BLaER1 treated with 17β-estradiol and CSF1 and Interleukin-3, amounts not matched to agents 10 nM and 100 nM (cell line): Measurements from ENCODE around the gene TAS1R3.
A peak's percentile ranks its signal among the peaks of the same experiment; 100 is the strongest.

Experiments used
- H3K27ac ChIP-seq, 11 experiments: shearing (Covaris generic); formaldehyde crosslinking; 2 replicates each; pipeline ENCODE4 v1.8.1; 2022
- H3K27me3 ChIP-seq, 11 experiments: shearing (Covaris generic); formaldehyde crosslinking; 2 replicates each; pipeline ENCODE4 v1.8.1; 2022
- H3K36me3 ChIP-seq, 11 experiments: shearing (Covaris generic); formaldehyde crosslinking; 2 replicates each; pipeline ENCODE4 v1.8.1; 2022
- H3K4me1 ChIP-seq, 10 experiments: shearing (Covaris generic); formaldehyde crosslinking; 2 replicates each; pipeline ENCODE4 v1.8.1; 2022
- H3K4me2 ChIP-seq, 11 experiments: shearing (Covaris generic); formaldehyde crosslinking; 2 replicates each; pipeline ENCODE4 v1.8.1; 2022
- H3K4me3 ChIP-seq, 10 experiments: shearing (Covaris generic); formaldehyde crosslinking; 2 replicates each; pipeline ENCODE4 v1.8.1; 2022
- H3K9ac ChIP-seq, 11 experiments: shearing (Covaris generic); formaldehyde crosslinking; 2 replicates each; pipeline ENCODE4 v1.8.1; 2022
- H3K9me3 ChIP-seq, 11 experiments: shearing (Covaris generic); formaldehyde crosslinking; replicated peaks in 1 of 11; 2 replicates each; pipeline ENCODE4 v1.8.1; 2022
- H4K20me1 ChIP-seq, 11 experiments: shearing (Covaris generic); formaldehyde crosslinking; 2 replicates each; pipeline ENCODE4 v1.8.1; 2022
- Cebpa-rat ChIP-seq, 11 experiments: shearing (Covaris generic); IDR thresholded peaks; 2 replicates each; pipeline ENCODE4 v1.8.1; 2022

Gene TAS1R3

DNA sequence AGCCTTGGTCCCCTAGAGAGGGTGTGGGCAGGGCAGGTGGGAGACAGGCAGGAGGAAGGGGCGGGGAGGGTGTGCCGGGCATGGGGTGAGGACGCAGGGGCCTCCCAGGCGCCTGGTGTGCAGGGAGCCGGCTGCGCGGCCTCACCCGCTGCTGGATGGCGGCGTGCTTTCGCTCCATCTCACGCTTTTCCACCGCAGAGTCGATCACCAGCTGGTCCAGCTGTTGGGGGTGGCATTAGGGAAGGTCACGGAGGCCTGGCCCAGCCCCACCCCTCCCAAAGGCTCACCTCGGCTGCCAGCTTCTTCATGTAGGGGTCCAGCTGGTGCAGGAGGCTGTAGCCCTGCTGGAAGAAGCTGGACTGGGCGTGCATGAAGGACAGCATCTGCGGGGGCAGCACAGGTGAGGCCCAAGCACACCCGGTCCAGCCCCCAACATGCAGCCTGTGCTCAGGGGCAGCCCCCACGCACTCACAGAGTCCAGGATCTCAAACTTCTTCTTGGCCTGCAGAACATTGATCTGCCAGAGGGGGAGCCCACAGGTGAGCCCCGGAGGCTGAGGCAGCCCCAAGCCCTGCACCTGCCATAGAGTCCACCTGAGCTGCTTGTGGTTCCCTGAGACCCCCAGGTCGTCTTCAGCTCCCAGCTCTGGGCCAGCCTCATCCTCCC is 31.3 kb upstream of the TAS1R3 start:
- no peak for TF ChIP-seq Cebpa-rat (IDR thresholded peaks at IDR 0.05)
- peak overlapping the region in 9 of 11 experiments; percentile 46 to 76 (median 68); a peak in 12 of 22 replicates for H3K4me2 ChIP-seq

DNA sequence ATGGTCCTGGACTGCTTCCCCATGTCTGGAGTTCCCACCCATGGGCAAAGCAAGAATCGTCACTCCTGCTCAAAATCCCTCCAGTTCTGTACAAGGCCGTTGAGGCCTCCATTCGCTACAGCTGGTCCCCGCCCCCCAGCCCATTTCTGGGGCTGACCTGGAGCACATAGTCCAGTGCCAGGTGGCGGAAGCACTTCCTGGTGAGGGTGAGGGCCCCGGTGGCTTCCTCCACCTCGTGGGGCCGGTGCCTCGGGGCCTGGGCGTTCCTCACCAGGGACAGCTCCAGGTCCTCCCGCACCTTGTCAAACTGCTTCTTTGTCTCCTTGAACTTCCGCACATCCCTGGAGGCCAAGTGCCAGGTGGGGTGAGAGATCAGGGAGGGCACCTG is 30.7 kb upstream of the TAS1R3 start:
- Histone ChIP-seq H3K9ac (no peak overlapping the region), H3K4me2 (no peak overlapping the region), H4K20me1 (peaks cover 25 to 93% (median 67%) of the 10 kb centered on the region in 11 experiments; a peak in 21 of 22 replicates), H3K36me3 (peaks cover 0 to 22% (median 6%) of the 10 kb centered on the region in 11 experiments; a peak in 8 of 22 replicates), H3K4me3 (no peak overlapping the region), H3K9me3 (no peaks in the 10 kb centered on the region), H3K27ac (no peak overlapping the region), H3K27me3 (no peaks in the 10 kb centered on the region), H3K4me1 (peaks cover 31 to 48% (median 39%) of the 10 kb centered on the region in 10 experiments)
- no peak for TF ChIP-seq Cebpa-rat (IDR thresholded peaks at IDR 0.05)

More for the DNA sequence above, 31.3 kb upstream of the TAS1R3 start:
- H3K36me3 ChIP-seq = peaks cover 0 to 27% (median 8%) of the 10 kb centered on the region in 11 experiments; a peak in 8 of 22 replicates
- H3K27ac ChIP-seq = no peak overlapping the region
- no peak overlapping the region for H3K9ac ChIP-seq
- H3K4me3 ChIP-seq = no peak overlapping the region
- H4K20me1 ChIP-seq = peaks cover 25 to 93% (median 62%) of the 10 kb centered on the region in 11 experiments; a peak in 21 of 22 replicates
- no peaks in the 10 kb centered on the region for H3K9me3 ChIP-seq
- H3K4me1 ChIP-seq = peaks cover 26 to 42% (median 34%) of the 10 kb centered on the region in 10 experiments
- H3K27me3 ChIP-seq = no peaks in the 10 kb centered on the region

DNA sequence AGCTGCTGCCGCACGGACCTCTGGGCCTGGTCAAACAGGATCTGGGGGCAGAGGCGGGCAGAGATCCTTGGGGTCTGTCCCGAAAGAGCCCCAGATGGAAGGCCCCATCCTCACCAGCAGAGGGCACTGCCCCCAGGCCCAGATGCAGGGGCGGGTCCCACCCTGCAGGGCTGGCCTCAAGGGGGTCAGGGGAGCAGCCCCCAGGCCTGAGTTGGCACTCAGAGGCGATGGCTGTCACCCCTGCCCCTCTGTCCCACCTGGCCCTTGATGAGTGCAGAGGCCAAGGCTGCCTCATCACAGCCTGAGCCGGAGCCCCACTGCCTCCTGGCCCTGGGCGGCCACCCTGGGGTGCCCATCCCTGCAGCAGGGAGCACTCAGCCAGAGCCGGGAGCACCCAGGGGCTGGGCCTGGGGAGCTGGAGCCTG is 29.1 kb upstream of the TAS1R3 start:
- Histone ChIP-seq H3K4me1 (peaks cover 48 to 64% (median 56%) of the 10 kb centered on the region in 10 experiments), H3K36me3 (peaks cover 0 to 6% (median 4%) of the 10 kb centered on the region in 11 experiments; a peak in 5 of 22 replicates), H3K4me2 (no peak overlapping the region), H3K9ac (no peak overlapping the region), H3K4me3 (no peak overlapping the region), H4K20me1 (peaks cover 25 to 94% (median 84%) of the 10 kb centered on the region in 11 experiments; a peak in 21 of 22 replicates), H3K9me3 (no peaks in the 10 kb centered on the region), H3K27me3 (no peaks in the 10 kb centered on the region), H3K27ac (no peak overlapping the region)
- no peak for TF ChIP-seq Cebpa-rat (IDR thresholded peaks at IDR 0.05)

DNA sequence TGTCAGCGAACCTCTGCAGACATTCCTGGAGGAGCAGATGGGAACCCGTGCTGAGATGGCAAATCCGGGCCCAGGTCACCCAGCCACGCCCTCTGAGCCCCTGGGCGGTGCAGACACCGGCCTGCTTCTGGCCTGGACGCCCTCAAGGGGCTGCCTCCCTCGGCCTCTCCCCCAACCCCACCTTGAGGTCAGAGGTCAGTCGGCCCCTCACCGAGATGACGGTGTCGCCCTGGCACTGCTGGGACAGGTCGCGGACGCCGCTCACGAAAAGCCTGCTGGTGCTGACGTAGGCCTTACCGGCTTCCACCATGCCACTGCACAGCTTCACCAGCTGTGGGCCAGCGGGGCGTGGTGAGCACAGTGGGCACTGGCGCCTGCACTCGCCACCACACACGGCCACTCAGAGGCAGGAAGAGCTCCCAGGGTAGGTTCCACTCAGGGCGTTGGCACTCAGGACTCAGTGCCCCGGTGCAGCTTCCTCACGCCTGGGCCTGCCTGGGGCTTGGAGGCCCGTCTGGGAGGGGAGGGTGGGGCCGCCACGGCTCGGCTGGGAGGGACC is 28.1 kb upstream of the TAS1R3 start:
- peaks cover 51 to 66% (median 59%) of the 10 kb centered on the region in 10 experiments for H3K4me1 ChIP-seq
- no peak overlapping the region for H3K4me3 ChIP-seq
- 0 out of 22 replicates have a peak overlapping the region, but pooled peaks of 1 of the 11 experiments have one; percentile 46 for H3K9ac ChIP-seq
- H4K20me1 ChIP-seq = peaks cover 25 to 93% (median 86%) of the 10 kb centered on the region in 11 experiments; a peak in 21 of 22 replicates
- H3K27ac ChIP-seq = no peak overlapping the region
- H3K27me3 ChIP-seq = no peaks in the 10 kb centered on the region
- peak overlapping the region in 6 of 11 experiments; percentile 14 to 100 (median 99); a peak in 7 of 22 replicates for H3K4me2 ChIP-seq
- H3K9me3 ChIP-seq = no peaks in the 10 kb centered on the region
- peaks cover 0 to 1% (median 0%) of the 10 kb centered on the region in 11 experiments; a peak in 2 of 22 replicates for H3K36me3 ChIP-seq
- TF ChIP-seq Cebpa-rat (IDR thresholded peaks at IDR 0.05) = no peak

DNA sequence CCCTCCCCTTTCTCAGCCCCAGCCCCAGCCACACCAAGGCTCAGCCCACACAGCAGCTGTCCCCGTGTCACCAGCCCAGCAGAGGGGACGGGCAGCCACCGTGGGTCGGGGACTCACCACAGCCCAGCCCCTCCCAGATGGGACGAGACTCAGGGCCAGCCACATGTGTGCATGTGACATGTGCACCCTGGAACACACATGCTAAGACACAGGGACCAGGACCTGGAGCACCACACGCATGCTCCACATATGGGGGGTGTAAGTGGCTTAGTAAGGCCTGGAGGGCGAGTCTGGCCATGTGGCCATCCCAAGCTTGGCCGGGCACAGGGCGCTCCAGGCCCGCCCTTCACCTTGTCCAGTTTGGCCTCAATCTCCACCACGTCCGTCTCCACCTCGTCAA is 27.3 kb upstream of the TAS1R3 start:
- TF ChIP-seq Cebpa-rat (IDR thresholded peaks at IDR 0.05) = no peak
- Histone ChIP-seq H3K9me3 (no peaks in the 10 kb centered on the region), H3K4me2 (peak overlapping the region; percentile 96 to 100 (median 99)), H3K4me1 (peaks cover 48 to 63% (median 56%) of the 10 kb centered on the region in 10 experiments), H3K9ac (peak overlapping the region in 4 of 11 experiments; percentile 37 to 97 (median 70); a peak in 6 of 22 replicates), H4K20me1 (peaks cover 25 to 88% (median 84%) of the 10 kb centered on the region in 11 experiments; a peak in 21 of 22 replicates), H3K4me3 (no peak overlapping the region), H3K27me3 (no peaks in the 10 kb centered on the region), H3K27ac (peak overlapping the region in 1 of 11 experiments; percentile 89; a peak in 1 of 22 replicates), H3K36me3 (no peaks in the 10 kb centered on the region; a peak in 1 of 22 replicates)

DNA sequence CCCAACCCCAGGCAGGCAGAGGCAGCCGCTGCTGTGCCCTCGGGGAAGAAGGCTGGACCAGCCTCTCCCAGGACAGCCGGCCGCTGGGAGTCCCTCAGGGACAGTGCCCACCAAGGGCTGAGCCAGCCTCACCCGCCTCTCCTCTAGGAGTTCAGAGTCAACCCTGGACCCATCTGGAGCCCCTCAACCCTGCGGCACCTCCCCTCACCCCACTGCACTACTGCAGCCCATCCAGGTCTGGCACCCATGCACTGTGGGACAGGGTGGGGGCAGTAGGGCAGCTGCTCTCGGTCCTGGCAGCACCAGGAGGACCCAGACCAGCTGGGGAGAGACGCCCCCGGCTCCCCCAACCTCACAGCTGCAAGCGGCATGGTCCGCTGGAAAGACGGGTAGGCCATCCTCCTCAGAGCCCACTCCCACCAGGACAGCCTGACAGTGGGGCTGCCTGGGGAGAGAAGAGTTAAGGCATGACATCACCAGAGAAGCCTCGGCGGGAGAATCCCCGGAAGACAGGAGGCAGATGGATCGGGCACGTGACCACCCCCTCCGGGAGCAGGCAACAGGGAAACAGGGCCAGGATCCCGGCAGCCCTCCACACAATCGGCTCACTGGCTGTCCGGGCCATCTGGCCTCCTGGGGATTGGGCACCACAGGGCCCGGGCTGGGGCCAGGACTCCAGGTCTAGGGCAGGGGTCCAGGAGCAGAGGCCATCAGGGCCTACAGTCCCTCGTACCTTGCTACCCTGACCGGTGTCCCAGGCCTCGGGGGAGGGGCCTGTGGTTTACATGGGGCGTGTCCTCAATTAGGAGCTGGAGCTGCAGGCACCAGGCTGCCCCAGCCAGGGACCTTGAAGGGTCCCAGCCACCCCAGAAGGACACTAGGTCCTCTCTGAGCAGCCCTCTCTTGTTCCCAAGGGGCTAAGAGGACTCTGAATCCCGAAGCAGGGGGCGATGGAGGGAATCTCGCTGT is 26.5 kb upstream of the TAS1R3 start:
- H3K27me3 ChIP-seq = no peaks in the 10 kb centered on the region
- peaks cover 46 to 59% (median 54%) of the 10 kb centered on the region in 10 experiments for H3K4me1 ChIP-seq
- no peak for TF ChIP-seq Cebpa-rat (IDR thresholded peaks at IDR 0.05)
- H4K20me1 ChIP-seq = peaks cover 17 to 88% (median 81%) of the 10 kb centered on the region in 11 experiments; a peak in 21 of 22 replicates
- H3K4me2 ChIP-seq = peak overlapping the region; percentile 96 to 100 (median 99)
- H3K4me3 ChIP-seq = peak overlapping the region; percentile 85 to 99 (median 90)
- H3K9ac ChIP-seq = peak overlapping the region; percentile 72 to 97 (median 90)
- H3K9me3 ChIP-seq = no peaks in the 10 kb centered on the region
- H3K27ac ChIP-seq = peak overlapping the region in 10 of 11 experiments; percentile 52 to 89 (median 73); a peak in 20 of 22 replicates
- H3K36me3 ChIP-seq = peaks cover 0 to 3% (median under 1%) of the 10 kb centered on the region in 11 experiments; a peak in 12 of 22 replicates

DNA sequence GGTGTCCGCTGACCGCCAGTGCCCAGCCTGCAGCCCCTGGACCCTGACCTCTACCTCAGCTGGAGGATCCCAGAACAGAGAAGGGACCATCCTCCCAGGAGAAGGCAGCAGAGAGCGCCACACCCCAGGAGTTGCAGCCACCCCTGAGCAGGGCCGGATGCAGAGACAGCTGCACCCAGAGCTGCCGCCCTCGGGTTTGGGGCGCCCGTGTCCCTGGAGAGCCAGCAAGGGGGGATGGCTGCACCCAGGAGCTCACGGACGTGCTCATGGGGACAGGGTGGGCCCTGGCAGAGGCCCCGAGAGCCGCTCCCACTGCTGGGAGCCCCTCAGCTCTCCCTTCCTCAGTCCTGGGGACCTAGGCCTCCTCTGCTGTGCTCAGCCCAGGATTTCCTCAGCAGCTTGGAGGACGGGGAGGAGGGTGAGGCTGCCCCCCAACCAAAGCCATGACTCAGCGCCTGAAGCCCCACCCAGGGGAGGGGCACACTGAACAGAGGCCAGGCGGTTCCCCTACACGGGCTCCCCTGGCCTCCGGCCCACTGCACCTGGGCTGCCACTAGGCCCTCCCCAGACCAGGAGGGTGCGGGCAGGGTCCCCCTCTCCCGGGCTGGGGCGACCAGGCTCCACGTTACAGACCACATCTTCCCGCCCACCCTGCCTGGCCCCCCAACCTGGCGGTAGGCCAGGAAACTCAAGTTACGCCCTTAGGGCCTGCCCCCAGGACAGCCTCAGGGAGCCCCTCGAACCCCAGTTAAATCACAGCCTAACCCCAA is 25.6 kb upstream of the TAS1R3 start:
- peaks cover 0 to 12% (median 9%) of the 10 kb centered on the region in 11 experiments; a peak in 17 of 22 replicates for H3K36me3 ChIP-seq
- H3K4me3 ChIP-seq = peak overlapping the region; percentile 85 to 99 (median 90)
- peak overlapping the region; percentile 96 to 100 (median 99) for H3K4me2 ChIP-seq
- H3K9me3 ChIP-seq = no peaks in the 10 kb centered on the region
- TF ChIP-seq Cebpa-rat (IDR thresholded peaks at IDR 0.05) = no peak
- peak overlapping the region; percentile 7 to 89 (median 73); a peak in 20 of 22 replicates for H3K27ac ChIP-seq
- H3K9ac ChIP-seq = peak overlapping the region; percentile 72 to 97 (median 90)
- H3K27me3 ChIP-seq = no peaks in the 10 kb centered on the region
- peaks cover 50 to 61% (median 57%) of the 10 kb centered on the region in 10 experiments for H3K4me1 ChIP-seq
- H4K20me1 ChIP-seq = peaks cover 10 to 88% (median 81%) of the 10 kb centered on the region in 11 experiments; a peak in 21 of 22 replicates
